ENCODE results near the gene TMEM169. TPM values are rescaled to one million over a fixed set of nuclear protein-coding genes. Genes with fewer than 3 reads are reported as not detected.

TMEM169 gene
- total and polyA plus RNA-seq, 2 of the 13 experiments (the other 11 are each of a cell fraction or from before 2014, with no cell fraction given): 1.5 to 4.5 TPM

DNA sequence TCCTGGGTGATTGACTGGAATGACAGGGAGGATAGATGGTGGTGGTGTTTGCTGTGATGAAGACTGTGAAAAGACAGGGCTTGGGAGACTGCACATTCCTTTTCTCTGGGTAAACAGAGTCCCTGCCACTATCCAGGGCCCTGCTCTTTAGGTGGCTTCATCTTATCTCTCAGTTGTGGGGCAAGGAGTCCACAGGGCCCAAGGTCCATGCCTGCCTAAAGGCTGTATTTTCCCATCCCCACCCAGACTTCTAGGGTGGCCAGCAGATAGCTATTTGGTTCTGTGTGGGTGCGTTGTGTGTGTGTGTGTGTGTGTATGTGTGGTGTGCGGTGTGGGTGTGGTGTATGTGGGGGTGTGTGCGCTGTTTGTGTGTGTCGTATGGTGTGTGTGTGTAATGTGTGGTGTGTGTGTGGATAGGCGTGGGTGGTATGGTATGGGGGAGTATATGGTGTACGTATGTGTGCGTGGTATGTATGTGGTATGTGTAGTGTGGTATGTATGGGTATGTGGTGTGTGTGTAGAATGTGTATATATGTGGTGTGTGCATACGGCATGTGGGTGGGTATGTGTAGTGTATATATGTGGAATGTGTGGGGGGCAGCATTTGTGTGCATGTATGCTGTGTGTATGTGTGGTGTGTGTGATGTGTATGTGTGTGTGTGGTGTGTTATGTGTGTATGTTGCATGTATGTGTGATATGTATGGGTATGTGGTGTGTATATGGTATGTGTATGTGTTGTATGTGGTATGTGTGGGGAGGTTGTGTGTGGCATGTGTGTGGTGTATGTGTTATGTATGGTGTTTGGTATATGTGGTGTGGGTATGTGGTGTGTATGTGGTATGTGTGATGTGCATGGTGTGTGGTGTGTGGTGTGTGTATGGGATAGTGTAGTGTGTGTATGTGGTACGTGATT, 17.0 kb downstream of the TMEM169 start (continued):
- peak; percentile 72 for TF ChIP-seq ZNF282 (IDR thresholded peaks at IDR 0.05; ENCODE audit: partially characterized antibody)

DNA sequence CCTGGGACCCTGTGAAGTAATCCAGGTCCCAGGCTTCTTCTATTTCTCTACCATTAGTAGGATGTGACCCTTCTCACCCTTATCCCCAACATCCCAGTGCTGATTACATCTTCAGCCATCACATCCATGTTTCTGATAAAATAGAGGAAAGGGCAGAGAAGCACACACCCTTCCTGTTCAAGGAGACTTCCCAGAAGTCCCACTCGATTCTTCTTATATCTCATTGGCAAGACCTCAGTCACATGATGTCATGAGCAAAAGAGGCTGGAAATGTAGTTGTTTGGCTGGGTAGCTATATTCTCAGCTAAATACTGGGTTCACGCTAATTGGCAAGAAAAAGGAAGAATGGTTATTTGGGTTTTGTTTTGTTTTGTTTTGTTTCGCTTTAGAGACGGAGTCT, 19.4 kb downstream of the TMEM169 start:
- H3K79me2 ChIP-seq (ENCODE audit: insufficient read depth, low read length): no peaks in the 10 kb centered on the region
- FAIRE-seq (no peak), ATAC-seq (no peak), DNase-seq (ENCODE audit: low spot score) (no peak)
- no peak overlapping the region for H3K4me2 ChIP-seq (ENCODE audit: low read depth, low read length)
- ChIA-PET POLR2A (no interaction called here), CTCF (ENCODE audit: low intra/inter-chr PET ratio, low total read pairs) (no interaction called here)
- peaks cover 0 to 4% of the 10 kb centered on the region in 2 experiments; a peak in 2 of 5 replicates for H3K36me3 ChIP-seq (replicated peaks in 1 of 2; ENCODE audit: control insufficient read depth in 1 of 2, insufficient read depth in 2 of 2, low read length in 2 of 2)
- H3K27ac ChIP-seq (ENCODE audit: extremely low read length, insufficient read depth, low read length): no peak overlapping the region
- WGBS (ENCODE audit: low lambda C conversion rate): 99% methylated on average over 4 of the region's 4 CpGs
- no peak for TF ChIP-seq HMG20B (CRISPR knock-in tag; conservative IDR thresholded peaks at IDR 0.05)
- TF ChIP-seq NFYB (CRISPR knock-in tag; IDR thresholded peaks at IDR 0.05): no peak
- TF ChIP-seq, protein P1, sequence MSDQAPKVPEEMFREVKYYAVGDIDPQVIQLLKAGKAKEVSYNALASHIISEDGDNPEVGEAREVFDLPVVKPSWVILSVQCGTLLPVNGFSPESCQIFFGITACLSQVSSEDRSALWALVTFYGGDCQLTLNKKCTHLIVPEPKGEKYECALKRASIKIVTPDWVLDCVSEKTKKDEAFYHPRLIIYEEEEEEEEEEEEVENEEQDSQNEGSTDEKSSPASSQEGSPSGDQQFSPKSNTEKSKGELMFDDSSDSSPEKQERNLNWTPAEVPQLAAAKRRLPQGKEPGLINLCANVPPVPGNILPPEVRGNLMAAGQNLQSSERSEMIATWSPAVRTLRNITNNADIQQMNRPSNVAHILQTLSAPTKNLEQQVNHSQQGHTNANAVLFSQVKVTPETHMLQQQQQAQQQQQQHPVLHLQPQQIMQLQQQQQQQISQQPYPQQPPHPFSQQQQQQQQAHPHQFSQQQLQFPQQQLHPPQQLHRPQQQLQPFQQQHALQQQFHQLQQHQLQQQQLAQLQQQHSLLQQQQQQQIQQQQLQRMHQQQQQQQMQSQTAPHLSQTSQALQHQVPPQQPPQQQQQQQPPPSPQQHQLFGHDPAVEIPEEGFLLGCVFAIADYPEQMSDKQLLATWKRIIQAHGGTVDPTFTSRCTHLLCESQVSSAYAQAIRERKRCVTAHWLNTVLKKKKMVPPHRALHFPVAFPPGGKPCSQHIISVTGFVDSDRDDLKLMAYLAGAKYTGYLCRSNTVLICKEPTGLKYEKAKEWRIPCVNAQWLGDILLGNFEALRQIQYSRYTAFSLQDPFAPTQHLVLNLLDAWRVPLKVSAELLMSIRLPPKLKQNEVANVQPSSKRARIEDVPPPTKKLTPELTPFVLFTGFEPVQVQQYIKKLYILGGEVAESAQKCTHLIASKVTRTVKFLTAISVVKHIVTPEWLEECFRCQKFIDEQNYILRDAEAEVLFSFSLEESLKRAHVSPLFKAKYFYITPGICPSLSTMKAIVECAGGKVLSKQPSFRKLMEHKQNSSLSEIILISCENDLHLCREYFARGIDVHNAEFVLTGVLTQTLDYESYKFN (CRISPR knock-in tag; conservative IDR thresholded peaks at IDR 0.05): no peak
- TF ChIP-seq, protein P2, sequence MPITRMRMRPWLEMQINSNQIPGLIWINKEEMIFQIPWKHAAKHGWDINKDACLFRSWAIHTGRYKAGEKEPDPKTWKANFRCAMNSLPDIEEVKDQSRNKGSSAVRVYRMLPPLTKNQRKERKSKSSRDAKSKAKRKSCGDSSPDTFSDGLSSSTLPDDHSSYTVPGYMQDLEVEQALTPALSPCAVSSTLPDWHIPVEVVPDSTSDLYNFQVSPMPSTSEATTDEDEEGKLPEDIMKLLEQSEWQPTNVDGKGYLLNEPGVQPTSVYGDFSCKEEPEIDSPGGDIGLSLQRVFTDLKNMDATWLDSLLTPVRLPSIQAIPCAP (CRISPR knock-in tag; IDR thresholded peaks at IDR 0.05; ENCODE audit: low read depth): no peak
- TF ChIP-seq, protein P3, sequence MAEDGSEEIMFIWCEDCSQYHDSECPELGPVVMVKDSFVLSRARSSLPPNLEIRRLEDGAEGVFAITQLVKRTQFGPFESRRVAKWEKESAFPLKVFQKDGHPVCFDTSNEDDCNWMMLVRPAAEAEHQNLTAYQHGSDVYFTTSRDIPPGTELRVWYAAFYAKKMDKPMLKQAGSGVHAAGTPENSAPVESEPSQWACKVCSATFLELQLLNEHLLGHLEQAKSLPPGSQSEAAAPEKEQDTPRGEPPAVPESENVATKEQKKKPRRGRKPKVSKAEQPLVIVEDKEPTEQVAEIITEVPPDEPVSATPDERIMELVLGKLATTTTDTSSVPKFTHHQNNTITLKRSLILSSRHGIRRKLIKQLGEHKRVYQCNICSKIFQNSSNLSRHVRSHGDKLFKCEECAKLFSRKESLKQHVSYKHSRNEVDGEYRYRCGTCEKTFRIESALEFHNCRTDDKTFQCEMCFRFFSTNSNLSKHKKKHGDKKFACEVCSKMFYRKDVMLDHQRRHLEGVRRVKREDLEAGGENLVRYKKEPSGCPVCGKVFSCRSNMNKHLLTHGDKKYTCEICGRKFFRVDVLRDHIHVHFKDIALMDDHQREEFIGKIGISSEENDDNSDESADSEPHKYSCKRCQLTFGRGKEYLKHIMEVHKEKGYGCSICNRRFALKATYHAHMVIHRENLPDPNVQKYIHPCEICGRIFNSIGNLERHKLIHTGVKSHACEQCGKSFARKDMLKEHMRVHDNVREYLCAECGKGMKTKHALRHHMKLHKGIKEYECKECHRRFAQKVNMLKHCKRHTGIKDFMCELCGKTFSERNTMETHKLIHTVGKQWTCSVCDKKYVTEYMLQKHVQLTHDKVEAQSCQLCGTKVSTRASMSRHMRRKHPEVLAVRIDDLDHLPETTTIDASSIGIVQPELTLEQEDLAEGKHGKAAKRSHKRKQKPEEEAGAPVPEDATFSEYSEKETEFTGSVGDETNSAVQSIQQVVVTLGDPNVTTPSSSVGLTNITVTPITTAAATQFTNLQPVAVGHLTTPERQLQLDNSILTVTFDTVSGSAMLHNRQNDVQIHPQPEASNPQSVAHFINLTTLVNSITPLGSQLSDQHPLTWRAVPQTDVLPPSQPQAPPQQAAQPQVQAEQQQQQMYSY (CRISPR knock-in tag; IDR thresholded peaks at IDR 0.05): no peak
- no peak for TF ChIP-seq RNF2 (conservative IDR thresholded peaks at IDR 0.05; ENCODE audit: low read depth)
- TF ChIP-seq AGO2 (optimal IDR thresholded peaks at IDR 0.05; ENCODE audit: low read depth, low read length): no peak
- TF ChIP-seq GATAD2A (CRISPR knock-in tag; IDR thresholded peaks at IDR 0.05): no peak
- in situ Hi-C loops (cut with HindIII; ENCODE audit: extremely low pct_ligation_motif_present, low pct_unique_long_range_greater_than_20kb): no loop called here
- H3K4me1 ChIP-seq (ENCODE audit: insufficient read depth, low read length): peaks cover 26% of the 10 kb centered on the region
- no peaks in the 10 kb centered on the region for H3K9me3 ChIP-seq (ENCODE audit: low read length)
- H3K9ac ChIP-seq (ENCODE audit: insufficient read depth, low read depth, low read length): no peak overlapping the region
- H2AFZ ChIP-seq (ENCODE audit: low read length): no peak overlapping the region
- no peaks in the 10 kb centered on the region for H4K20me1 ChIP-seq (ENCODE audit: insufficient read depth, low read length)
- intact Hi-C loops (cut with micrococcal nuclease; ENCODE audit: unreplicated experiment): no loop called here
- no peaks in the 10 kb centered on the region for H3K27me3 ChIP-seq (ENCODE audit: control insufficient read depth in 1 of 2, insufficient read depth in 2 of 2, low read length in 2 of 2)
- no TSS peak for BruUV-seq (replicated peaks)
- H3K4me3 ChIP-seq (replicated peaks in 1 of 3; ENCODE audit: insufficient read depth in 1 of 3, low read depth in 2 of 3, low read length in 3 of 3): no peak overlapping the region
